ENCODE measurements around the gene CYLD. TPM values are rescaled to one million over a fixed set of nuclear protein-coding genes. Genes with fewer than 3 reads are reported as not detected.

The CYLD gene
- total RNA-seq, 2 donors from 2014 or later = 20.0 to 21.2 TPM

DNA sequence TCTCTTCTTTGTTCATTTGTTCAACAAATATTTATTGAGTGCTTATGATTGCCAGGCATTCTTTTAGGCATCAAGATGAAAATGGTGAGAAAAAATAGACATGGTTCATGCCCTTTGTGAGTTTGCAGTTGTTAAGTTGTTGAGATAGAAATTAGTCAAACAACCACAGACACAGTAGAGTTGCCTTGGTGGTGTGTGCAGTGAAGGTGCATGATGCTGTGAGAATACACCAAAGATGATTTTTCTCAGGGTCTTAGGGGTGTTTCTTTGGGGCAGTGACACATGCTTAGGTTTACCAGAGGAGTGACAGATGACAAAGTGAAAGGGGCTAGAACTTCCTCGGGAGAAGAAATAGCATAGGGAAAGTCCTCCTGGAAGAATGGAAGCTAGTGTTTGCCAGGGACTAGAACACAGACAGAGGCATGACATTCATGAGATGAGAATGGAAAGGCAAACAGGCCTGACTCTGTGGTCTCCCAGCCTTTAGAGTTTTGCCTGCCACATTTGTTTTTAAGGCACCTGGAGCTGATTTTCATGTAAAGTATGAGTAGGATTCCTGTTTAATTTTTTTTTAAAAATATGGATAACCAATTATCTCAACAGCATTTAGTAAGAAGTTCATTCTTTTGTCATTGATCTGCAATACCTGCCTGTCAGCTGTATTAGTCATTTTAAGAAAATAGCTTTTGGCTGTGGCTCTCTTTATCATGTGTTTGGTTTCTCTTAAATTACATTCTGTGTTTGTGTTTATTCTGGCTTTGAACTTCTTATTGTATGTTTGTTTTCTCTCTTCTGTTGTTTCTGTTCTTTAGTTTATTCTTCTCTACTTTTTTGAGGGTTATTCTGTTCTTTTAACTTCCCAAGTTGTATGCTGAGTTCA is 36.6 kb downstream of the CYLD start:
- Histone ChIP-seq H3K27ac (no peak overlapping the region), H3K4me3 (no peak overlapping the region), H3K9me3 (no peaks in the 10 kb centered on the region), H3K36me3 (peaks cover 23% of the 10 kb centered on the region), H3K27me3 (no peaks in the 10 kb centered on the region), H3K4me1 (no peaks in the 10 kb centered on the region)
- no peak for DNase-seq (ENCODE audit: low spot score)
- TF ChIP-seq, protein P1, sequence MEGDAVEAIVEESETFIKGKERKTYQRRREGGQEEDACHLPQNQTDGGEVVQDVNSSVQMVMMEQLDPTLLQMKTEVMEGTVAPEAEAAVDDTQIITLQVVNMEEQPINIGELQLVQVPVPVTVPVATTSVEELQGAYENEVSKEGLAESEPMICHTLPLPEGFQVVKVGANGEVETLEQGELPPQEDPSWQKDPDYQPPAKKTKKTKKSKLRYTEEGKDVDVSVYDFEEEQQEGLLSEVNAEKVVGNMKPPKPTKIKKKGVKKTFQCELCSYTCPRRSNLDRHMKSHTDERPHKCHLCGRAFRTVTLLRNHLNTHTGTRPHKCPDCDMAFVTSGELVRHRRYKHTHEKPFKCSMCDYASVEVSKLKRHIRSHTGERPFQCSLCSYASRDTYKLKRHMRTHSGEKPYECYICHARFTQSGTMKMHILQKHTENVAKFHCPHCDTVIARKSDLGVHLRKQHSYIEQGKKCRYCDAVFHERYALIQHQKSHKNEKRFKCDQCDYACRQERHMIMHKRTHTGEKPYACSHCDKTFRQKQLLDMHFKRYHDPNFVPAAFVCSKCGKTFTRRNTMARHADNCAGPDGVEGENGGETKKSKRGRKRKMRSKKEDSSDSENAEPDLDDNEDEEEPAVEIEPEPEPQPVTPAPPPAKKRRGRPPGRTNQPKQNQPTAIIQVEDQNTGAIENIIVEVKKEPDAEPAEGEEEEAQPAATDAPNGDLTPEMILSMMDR (IDR thresholded peaks at IDR 0.05) = no peak

DNA sequence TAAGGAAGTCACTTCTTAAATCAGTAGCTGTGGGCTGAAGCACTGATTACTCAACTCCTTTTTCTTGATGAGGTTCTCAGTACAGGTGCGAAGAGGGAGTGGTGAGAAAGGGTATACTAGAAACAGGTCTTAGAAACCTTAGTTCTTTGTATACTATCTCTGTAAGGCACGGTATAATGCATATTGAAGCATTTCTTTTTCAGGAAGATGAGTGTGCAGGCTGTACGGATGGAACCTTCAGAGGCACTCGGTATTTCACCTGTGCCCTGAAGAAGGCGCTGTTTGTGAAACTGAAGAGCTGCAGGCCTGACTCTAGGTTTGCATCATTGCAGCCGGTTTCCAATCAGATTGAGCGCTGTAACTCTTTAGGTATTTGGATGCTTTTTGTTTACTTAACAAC is 39.2 kb downstream of the CYLD start:
- no peaks in the 10 kb centered on the region for H3K27me3 ChIP-seq
- TF ChIP-seq, protein P1 (IDR thresholded peaks at IDR 0.05) = no peak
- H3K4me3 ChIP-seq = no peak overlapping the region
- H3K27ac ChIP-seq = no peak overlapping the region
- no peaks in the 10 kb centered on the region for H3K4me1 ChIP-seq
- H3K36me3 ChIP-seq = peaks cover 43% of the 10 kb centered on the region
- DNase-seq (ENCODE audit: low spot score) = no peak
- no peaks in the 10 kb centered on the region for H3K9me3 ChIP-seq

DNA sequence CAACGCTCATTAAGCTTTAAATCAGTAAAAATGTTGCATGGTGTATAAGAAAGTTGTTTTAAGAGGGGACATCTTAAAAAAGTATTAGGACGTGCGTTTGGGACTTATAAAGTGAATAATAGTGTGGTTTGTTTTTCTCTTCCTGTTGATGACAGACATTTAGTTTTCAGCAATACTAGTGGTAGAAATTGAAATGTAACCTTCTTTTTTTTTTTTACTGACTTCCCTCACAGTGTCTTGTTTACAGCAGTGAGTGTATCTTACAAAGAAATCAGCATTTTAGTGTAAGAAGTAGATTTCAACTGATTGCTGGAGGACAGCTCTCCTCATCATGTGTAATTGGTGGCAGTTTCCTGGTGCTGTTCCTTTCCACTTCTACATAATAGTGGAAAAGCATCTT is 39.6 kb downstream of the CYLD start:
- H3K36me3 ChIP-seq = peaks cover 44% of the 10 kb centered on the region

DNA sequence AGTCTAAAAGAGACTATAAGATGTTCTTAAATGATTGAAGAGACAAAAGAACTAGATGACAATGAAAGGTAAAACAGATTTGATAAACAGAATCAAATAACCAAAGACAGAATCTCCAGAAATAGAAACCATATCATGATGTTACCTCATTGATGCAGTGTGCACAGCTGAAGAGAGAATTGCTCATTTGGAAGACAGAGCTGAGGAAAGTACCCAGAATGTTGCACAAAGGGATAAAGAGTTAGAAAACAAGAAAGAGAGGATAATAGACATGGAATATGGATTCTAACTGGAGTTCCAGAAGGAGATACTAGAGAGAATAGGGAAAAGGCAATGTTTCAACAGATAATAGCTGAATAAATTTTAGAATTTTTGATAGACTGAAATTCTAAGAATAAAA is 47.9 kb downstream of the CYLD start:
- H3K27me3 ChIP-seq = no peaks in the 10 kb centered on the region
- H3K36me3 ChIP-seq = peaks cover 37% of the 10 kb centered on the region
- H3K27ac ChIP-seq = no peak overlapping the region
- DNase-seq (ENCODE audit: low spot score) = no peak
- H3K4me1 ChIP-seq = no peaks in the 10 kb centered on the region
- H3K4me3 ChIP-seq = no peak overlapping the region
- TF ChIP-seq, protein P1 (IDR thresholded peaks at IDR 0.05) = no peak
- H3K9me3 ChIP-seq = peaks cover 0 to 10% of the 10 kb centered on the region in 2 donors

More for the DNA sequence above, 39.6 kb downstream of the CYLD start:
- H3K9me3 ChIP-seq = no peaks in the 10 kb centered on the region
- H3K27ac ChIP-seq = no peak overlapping the region
- H3K4me3 ChIP-seq = no peak overlapping the region
- H3K4me1 ChIP-seq = no peaks in the 10 kb centered on the region
- no peak for DNase-seq (ENCODE audit: low spot score)
- TF ChIP-seq, protein P1 (IDR thresholded peaks at IDR 0.05) = no peak
- no peaks in the 10 kb centered on the region for H3K27me3 ChIP-seq

DNA sequence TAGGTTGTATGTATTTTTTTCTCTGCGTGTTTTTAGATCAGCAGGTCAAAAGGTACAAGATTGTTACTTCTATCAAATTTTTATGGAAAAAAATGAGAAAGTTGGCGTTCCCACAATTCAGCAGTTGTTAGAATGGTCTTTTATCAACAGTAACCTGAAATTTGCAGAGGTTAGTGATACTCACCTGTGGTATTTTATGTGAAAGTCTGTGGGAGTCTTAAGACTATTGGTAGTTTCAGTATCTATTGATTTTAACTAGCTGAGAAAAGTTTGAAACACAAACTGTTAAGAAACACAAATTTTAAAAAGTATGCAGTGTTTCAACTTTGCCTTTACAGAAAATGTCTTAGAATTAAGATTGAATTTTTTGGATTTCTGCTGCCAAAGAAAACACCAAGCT is 49.6 kb downstream of the CYLD start:
- H3K36me3 ChIP-seq = peaks cover 45% of the 10 kb centered on the region
- no peak overlapping the region for H3K27ac ChIP-seq
- DNase-seq (ENCODE audit: low spot score) = no peak
- TF ChIP-seq, protein P1 (IDR thresholded peaks at IDR 0.05) = no peak
- peaks cover 0 to 10% of the 10 kb centered on the region in 2 donors for H3K9me3 ChIP-seq
- no peaks in the 10 kb centered on the region for H3K4me1 ChIP-seq
- H3K4me3 ChIP-seq = no peak overlapping the region
- H3K27me3 ChIP-seq = no peaks in the 10 kb centered on the region

All from right atrium auricular region (tissue), 2 donors.